ENCODE results near the gene SIGLEC1.

The SIGLEC1 gene

GRCh38 chr20:3744037-3744436 lies 31.6 kb upstream of the SIGLEC1 start:
- no peak for DNase-seq

DNA sequence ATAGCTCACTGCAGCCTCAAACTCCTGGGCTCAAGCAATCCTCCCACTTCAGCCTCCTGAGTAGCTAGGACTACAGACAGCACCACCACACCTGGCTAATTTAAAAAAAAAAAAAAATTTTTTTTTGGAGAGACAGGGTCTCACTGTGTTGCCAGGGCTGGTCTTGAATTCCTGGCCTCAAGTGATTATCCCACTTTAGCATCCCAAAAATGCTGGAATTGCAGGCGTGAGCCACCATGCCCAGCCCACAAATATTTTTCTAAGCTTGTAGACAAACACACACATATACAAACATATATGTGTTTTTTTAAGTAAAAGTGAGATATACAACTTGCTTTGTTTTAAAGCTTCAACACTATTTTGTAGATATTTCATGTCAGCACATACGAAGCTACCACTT lies 30.9 kb upstream of the SIGLEC1 start:
- DNase-seq, result no peak

DNA sequence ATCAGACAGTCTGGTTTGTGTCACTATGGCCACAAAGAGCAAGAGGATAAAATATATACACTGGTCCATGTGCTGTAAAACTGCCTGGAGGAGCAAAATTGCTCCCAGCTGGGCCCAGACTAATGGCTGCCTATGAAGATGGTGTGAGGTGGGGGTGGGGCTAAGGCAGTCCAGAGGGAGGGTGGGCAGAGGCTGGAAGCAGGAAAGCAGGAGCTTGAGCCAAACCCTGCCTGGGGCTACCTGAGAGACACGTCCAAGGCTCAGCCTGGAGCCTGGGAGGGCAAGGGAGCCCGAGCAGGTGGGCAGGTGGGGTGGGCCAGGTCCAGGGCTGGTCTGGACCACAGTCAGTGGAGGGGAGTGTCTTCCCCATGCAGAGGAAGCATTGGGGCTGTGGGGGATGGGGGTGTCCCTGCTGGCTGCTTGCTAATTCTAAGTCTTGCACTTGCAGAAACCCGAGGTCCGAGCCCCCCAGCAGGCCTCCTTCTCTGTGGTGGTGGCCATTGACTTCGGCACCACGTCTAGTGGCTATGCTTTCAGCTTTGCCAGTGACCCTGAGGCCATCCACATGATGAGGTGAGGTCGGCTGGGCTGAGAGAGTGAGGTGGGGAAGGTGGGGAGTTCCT lies 29.5 kb upstream of the SIGLEC1 start:
- no peak for DNase-seq

DNA sequence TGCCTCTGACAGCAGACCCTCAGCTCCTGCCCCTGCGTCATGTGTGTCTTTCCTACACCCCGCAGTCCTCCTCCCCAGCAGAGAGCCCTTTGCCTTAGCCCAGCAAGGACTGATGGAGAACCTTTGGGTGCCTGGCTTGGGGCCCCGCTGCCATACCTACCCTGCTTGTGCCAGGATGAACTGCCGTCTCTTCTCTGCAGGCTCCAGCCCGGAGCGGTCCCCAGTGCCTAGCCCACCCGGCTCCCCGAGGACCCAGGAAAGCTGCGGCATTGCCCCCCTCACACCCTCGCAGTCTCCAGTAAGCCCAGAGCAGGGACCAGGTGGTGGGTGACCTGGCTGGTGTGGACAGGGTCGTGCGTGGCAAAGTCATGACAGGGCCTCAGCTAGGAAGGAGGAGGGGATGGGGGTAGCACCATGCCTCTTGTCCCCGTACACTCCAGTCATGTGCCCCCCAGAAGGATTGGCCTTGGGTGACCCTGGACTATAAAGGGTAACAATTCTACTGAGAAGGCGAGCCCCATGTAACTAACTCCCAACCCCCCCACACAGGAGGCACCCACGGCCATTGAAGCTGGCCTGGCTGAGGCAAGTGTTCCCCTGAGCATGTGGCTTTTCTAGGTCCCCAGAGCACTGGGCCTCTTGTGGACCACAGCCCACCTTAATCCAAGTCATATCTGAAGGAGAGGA lies 28.4 kb upstream of the SIGLEC1 start:
- no peak for DNase-seq

- DNase-seq, result no peak
Observed at GRCh38 chr20:3739926-3740451, 27.6 kb upstream of the SIGLEC1 start.

GRCh38 chr20:3739054-3739925 lies 26.9 kb upstream of the SIGLEC1 start:
- DNase-seq, result no peak

DNA sequence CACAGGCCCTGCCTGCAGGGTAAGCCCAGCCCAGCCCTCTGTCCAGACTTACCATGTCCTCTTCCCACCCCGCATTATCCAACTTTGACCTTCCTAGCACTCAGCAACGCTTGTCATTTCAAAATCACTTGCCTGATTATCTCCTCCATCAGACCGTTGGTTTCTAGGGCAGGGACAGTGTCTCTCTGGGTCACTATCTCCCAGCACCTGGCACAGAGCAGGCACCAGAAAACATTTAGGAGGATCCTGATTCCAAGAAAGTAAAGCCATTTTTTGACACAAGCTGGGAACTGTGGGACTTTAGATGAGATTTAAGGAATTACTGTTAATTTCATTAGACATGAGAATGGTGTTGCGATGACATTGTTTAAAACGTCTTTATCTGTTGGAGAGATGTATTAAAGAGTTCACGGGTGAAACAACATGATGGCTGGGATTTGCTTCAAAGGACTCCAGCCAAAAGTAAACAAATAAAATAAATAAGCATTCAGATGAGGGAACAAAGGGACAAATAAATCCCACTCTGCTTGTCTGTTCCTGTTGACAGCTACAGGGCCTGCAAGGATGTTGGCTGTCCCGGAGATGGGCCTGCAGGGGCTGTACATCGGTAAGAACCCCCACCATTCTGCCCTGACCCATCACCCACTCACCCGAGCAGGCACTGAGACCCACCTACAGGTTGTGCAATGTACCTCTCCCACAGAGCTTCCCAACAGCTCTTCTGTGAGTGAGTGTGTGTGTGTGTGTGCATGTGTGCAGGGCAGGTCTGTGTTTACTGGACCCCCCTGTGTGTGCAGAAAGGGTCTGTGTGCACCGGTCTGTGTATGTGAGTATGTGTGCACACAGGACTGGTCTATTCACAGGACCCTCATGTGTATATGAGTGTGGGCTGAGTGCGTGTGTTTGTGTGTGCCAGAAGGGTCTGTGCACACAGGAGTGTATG lies 26.0 kb upstream of the SIGLEC1 start:
- DNase-seq, result no peak

GRCh38 chr20:3735768-3736167 lies 23.4 kb upstream of the SIGLEC1 start:
- DNase-seq, result no peak

DNA sequence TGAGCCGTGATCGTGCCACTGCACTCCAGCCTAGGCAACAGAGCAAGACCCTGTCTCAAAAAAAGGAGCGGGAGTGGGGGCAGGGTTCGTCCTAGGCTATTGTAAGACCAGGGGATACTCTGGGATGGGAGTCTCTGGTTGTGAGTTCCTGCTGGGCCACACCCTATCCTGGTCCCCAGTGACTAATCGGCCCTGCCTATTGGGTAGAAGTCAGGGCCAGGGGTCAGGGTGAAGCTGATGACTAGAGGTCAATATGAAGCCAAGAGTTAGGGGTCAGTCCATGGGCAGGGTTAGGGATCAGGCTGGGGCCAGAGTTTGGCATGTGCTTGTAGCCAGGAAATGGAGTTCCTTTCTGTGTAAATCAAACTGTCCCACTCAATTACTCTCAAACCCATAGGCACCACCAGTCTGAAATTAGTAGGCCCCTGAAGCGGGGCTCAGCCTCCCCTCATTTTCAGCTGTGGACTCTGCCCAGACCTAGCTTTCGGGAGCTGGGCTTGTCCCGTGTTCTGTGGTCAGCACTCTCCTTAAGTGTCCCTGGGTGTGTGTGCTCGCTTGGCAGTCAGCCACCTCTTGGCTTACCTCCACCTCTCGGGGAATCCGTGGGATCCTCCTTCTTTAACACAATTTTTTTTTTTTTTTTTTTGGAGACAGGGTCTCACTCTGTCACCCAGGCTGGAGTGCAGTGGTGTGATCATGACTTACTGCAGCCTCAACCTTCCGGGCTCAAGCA lies 21.9 kb upstream of the SIGLEC1 start:
- no peak for DNase-seq

GRCh38 chr20:3733119-3733995 lies 21.0 kb upstream of the SIGLEC1 start:
- DNase-seq, result no peak

- DNase-seq, result no peak
Observed at GRCh38 chr20:3732327-3733118, 20.1 kb upstream of the SIGLEC1 start, which contains the start of gene HSPA12B. TSS of gene HSPA12B (plus strand) at chr20:3732685. CDS start at chr20:3738675, 5,990 bp downstream.

DNA sequence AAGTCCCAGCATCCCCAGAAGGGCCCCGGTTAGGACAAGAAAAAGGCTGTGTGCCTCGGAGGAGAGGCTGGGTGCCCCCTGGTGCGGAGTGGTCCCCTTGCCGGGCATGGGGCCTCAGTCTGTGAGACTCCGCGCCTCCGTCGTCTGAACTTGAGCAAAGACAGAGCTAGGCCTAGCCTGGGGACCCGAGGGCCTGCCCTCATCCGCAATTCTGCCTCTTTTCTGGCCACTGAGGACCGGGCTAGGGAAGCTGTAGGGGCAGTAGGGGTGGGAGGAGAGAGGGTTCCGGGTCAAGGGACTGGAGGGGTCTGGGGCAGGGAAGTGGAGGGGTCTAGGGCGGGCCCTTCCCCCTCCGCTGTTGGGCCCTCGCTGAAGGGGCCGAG lies 19.5 kb upstream of the SIGLEC1 start:
- DNase-seq, result no peak

- DNase-seq, result no peak
Observed at GRCh38 chr20:3730803-3731672, 18.6 kb upstream of the SIGLEC1 start.

DNA sequence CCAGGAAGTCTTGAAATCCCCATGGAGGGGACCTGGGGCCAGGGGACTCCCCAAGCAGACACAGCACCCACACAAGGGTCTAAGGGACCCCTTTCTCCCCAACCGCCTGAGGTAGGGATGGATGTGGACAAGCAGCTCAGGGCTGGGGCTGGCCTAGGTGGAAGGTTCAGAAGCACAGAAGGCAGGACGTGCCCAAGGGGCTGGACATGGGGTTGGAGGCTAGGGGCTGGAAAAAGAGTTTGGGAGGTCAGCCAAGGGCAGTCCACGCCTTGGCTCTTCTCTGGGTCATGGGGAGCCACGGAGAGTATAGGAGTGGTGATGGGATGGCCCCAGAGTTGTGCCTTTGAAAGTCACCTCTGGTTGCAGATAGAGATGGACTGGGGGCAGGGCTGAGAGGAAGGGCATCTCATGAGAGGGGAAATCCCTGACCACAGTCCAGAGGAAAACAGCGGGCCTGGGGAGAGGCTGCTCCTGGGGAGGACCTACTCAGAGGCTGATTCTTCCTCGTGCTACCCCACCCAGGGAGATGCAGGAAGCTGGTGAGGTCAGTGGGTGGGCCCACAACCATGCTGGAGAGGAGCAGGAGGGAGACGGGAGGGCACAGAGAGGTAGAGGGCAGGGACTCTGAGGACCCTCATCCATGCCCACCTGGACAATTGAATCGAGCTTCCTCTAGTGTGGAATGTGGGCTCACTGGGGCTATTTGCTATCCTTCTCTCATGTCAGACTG lies 17.6 kb upstream of the SIGLEC1 start:
- no peak for DNase-seq

GRCh38 chr20:3729378-3729777 lies 17.0 kb upstream of the SIGLEC1 start:
- no peak for DNase-seq

DNA sequence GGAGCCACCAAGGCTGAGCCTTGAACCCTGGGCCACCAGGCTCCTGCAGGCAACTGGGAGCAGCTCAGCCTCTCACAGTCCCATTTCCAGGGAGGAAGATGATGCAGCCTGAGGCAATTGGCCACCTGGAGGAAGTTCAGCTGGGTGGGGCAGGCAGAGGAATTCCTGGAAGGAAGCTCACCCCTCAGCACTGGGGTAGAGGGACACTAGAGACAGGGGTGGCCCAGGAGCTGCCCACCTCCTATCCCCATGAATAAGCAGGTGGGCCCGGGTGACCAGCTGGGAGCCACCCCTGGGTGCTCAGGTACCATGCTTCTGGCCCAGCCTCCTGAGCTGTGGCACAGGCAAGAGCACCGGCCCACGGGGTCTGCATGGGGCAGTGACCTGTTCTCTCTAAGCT lies 16.5 kb upstream of the SIGLEC1 start:
- DNase-seq, result no peak

- no peak for DNase-seq
Observed at GRCh38 chr20:3728354-3728753, 16.0 kb upstream of the SIGLEC1 start.

- DNase-seq, result no peak
Observed at GRCh38 chr20:3727401-3728021, 15.1 kb upstream of the SIGLEC1 start.

Data from NCI-H1092 (cell line).